ENCODE results near the gene CASK. TPM values are rescaled to one million over a fixed set of nuclear protein-coding genes. Genes with fewer than 3 reads are reported as not detected.

The CASK gene
- total and polyA plus RNA-seq, 9 of the 15 experiments (the other 6 are each of a cell fraction or from before 2014, with no cell fraction given): 1.3 to 7.4 (median 5.2) TPM

DNA sequence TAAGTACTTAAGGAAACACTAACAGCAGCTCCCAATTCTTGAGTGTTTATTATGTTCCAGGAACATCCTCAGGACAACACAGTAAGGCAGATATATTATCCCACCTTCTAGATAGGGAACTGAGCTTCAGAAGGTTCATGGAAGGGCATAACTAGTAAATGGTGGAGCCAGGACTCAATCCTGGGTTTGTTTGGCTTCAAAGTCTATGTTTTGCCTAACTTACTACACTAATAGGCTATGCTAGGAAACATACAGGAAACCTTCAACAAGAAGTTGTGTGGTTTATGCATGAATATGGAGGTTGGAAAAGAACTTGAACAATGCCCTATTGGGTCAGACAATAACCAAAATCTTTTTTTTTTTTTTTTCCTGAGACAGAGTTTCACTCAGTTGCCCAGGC is 307.1 kb downstream of the CASK start:
- FAIRE-seq: no peak
- Histone ChIP-seq H3K9me1 (ENCODE audit: control insufficient read depth, insufficient read depth, low read length) (no peaks in the 10 kb centered on the region), H3K4me2 (ENCODE audit: insufficient read depth, low read length) (no peak overlapping the region), H3K4me1 (replicated peaks in 1 of 2; ENCODE audit: control insufficient read depth in 2 of 2, insufficient read depth in 2 of 2, low read length in 2 of 2) (peaks cover under 1 to 2% of the 10 kb centered on the region in 2 experiments; a peak in 3 of 5 replicates), H3K9ac (ENCODE audit: insufficient read depth in 1 of 2, low read depth in 2 of 2, low read length in 2 of 2) (no peak overlapping the region), H3K79me2 (ENCODE audit: control insufficient read depth, insufficient read depth, low read length) (no peaks in the 10 kb centered on the region), H3K36me3 (ENCODE audit: control insufficient read depth, insufficient read depth, low read length) (no peaks in the 10 kb centered on the region), H4K20me1 (replicated peaks; ENCODE audit: control insufficient read depth, insufficient read depth, low read length) (no peaks in the 10 kb centered on the region), H3K4me3 (no peak overlapping the region), H3K9me3 (replicated peaks; ENCODE audit: control insufficient read depth, insufficient read depth, low read depth, low read length) (no peaks in the 10 kb centered on the region), H3K27me3 (ENCODE audit: control insufficient read depth in 2 of 2, insufficient read depth in 2 of 2, low read length in 2 of 2) (no peaks in the 10 kb centered on the region), H2AFZ (ENCODE audit: low read depth, low read length) (no peak overlapping the region), H3K27ac (ENCODE audit: extremely low read depth, low read depth, low read length) (no peak overlapping the region)
- ATAC-seq: no peak
- intact Hi-C loops (cut with micrococcal nuclease): no loop called here
- no TSS peak for BruUV-seq (replicated peaks)
- in situ Hi-C loops (cut with MboI): no loop called here
- CTCF ChIA-PET (ENCODE audit: low intra/inter-chr PET ratio): no interaction called here
- POLR2A ChIA-PET: no interaction called here
- no peak for DNase-seq (ENCODE audit: extremely low read depth in 1 of 4, low spot score in 3 of 4)
- no peak for TF ChIP-seq L3MBTL2 (IDR thresholded peaks at IDR 0.05)
- no peak for TF ChIP-seq FOXK2 (conservative IDR thresholded peaks at IDR 0.05 in 1 of 2, IDR thresholded peaks at IDR 0.05 in 1 of 2; ENCODE audit: low read depth in 2 of 2)
- no peak for TF ChIP-seq HMG20B (CRISPR knock-in tag; IDR thresholded peaks at IDR 0.05)
- no peak for TF ChIP-seq ZFP36 (IDR thresholded peaks at IDR 0.05; ENCODE audit: low read depth, low read length, partially characterized antibody)
- TF ChIP-seq ZNF584 (CRISPR knock-in tag; IDR thresholded peaks at IDR 0.05; ENCODE audit: low read depth): no peak
- TF ChIP-seq XRCC5 (IDR thresholded peaks at IDR 0.05; ENCODE audit: low read depth, low read length): no peak
- TF ChIP-seq KLF1 (tag; IDR thresholded peaks at IDR 0.05): no peak
- no peak for TF ChIP-seq EHMT2 (IDR thresholded peaks at IDR 0.05)
- TF ChIP-seq NR4A1 (CRISPR knock-in tag; IDR thresholded peaks at IDR 0.05): no peak
- no peak for TF ChIP-seq NR4A1 (tag; IDR thresholded peaks at IDR 0.05)
- no peak for TF ChIP-seq CSDE1 (IDR thresholded peaks at IDR 0.05)
- no peak for TF ChIP-seq NELFE (IDR thresholded peaks at IDR 0.05; ENCODE audit: insufficient read depth, insufficient read length)
- TF ChIP-seq MYC (IDR thresholded peaks at IDR 0.05; ENCODE audit: low read depth, low read length): no peak
- no peak for TF ChIP-seq MYC (CRISPR knock-in tag; IDR thresholded peaks at IDR 0.05; ENCODE audit: borderline replicate concordance, low read depth)
- TF ChIP-seq ZNF583 (CRISPR knock-in tag; IDR thresholded peaks at IDR 0.05): no peak
- TF ChIP-seq, protein P1, sequence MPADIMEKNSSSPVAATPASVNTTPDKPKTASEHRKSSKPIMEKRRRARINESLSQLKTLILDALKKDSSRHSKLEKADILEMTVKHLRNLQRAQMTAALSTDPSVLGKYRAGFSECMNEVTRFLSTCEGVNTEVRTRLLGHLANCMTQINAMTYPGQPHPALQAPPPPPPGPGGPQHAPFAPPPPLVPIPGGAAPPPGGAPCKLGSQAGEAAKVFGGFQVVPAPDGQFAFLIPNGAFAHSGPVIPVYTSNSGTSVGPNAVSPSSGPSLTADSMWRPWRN (IDR thresholded peaks at IDR 0.05; ENCODE audit: low read depth): no peak
- TF ChIP-seq ESRRA (IDR thresholded peaks at IDR 0.05; ENCODE audit: borderline replicate concordance, low read depth): no peak
- no peak for TF ChIP-seq GABPB1 (CRISPR knock-in tag; IDR thresholded peaks at IDR 0.05)
- TF ChIP-seq MYBL2 (IDR thresholded peaks at IDR 0.05; ENCODE audit: low read depth): no peak
- TF ChIP-seq MYBL2 (CRISPR knock-in tag; IDR thresholded peaks at IDR 0.05; ENCODE audit: borderline replicate concordance): no peak
- no peak for TF ChIP-seq HMG20A (CRISPR knock-in tag; conservative IDR thresholded peaks at IDR 0.05)
